Transverse colon (tissue), 4 donors: ENCODE data around the gene ALOX15. TPM values are rescaled to one million over a fixed set of nuclear protein-coding genes. Genes with fewer than 3 reads are reported as not detected.

Experiments
- DNase-seq: peaks from one replicate; pipeline ENCODE4 v3.0.0-alpha.2; 2019
- H3K27ac ChIP-seq, 4 donors: fragments of 200-600 bp; sonication (generic); 2 replicates each; pipeline ENCODE4 v1.5.1; 2016 to 2018; ENCODE audit warnings: inconsistent platforms in 4 of 4
- H3K27me3 ChIP-seq: fragments of 200-600 bp; sonication (generic); 2 replicates; pipeline ENCODE4 v1.5.1; 2017; ENCODE audit warnings: inconsistent platforms
- H3K36me3 ChIP-seq, 4 donors: fragments of 200-600 bp; sonication (generic); 2 replicates each; pipeline ENCODE4 v1.5.1; 2017 to 2019; ENCODE audit warnings: inconsistent platforms in 4 of 4
- H3K4me1 ChIP-seq, 4 donors: fragments of 200-600 bp; sonication (generic); 2 replicates each; pipeline ENCODE4 v1.5.1; 2017 to 2020; ENCODE audit warnings: inconsistent platforms in 4 of 4
- H3K4me3 ChIP-seq, 4 donors: fragments of 200-600 bp; sonication (generic); 1 replicate in 1 of 4; 2 replicates in 3 of 4; pipeline versions ENCODE4 v1.5.1 to v1.6.1; 2017 to 2019; ENCODE audit warnings: inconsistent platforms in 4 of 4
- H3K9me3 ChIP-seq, 2 donors: fragments of 200-600 bp; sonication (generic); 2 replicates each; pipeline ENCODE4 v1.5.1; 2017 to 2019; ENCODE audit warnings: inconsistent platforms in 2 of 2
- CTCF ChIP-seq, 5 experiments: fragments of 200-600 bp in 3 of 5; fragments of 450-650 bp in 2 of 5; sonication (generic) in 3 of 5; IDR thresholded peaks; 1 replicate in 2 of 5; 2 replicates in 3 of 5; pipeline ENCODE4 v1.5.1; 2016 to 2017; ENCODE audit warnings: antibody characterized with exemption in 5 of 5, inconsistent platforms in 3 of 5, mild to moderate bottlenecking in 2 of 5, moderate library complexity in 1 of 5
- EP300 ChIP-seq: sonication (generic); formaldehyde crosslinking; IDR thresholded peaks from one replicate; pipeline ENCODE4 v1.6.1; 2017; ENCODE audit warnings: antibody characterized with exemption, low read depth
- POLR2A ChIP-seq: fragments of 450-650 bp; IDR thresholded peaks from one replicate; pipeline ENCODE4 v1.6.1; 2016; ENCODE audit warnings: antibody characterized with exemption, mild to moderate bottlenecking, moderate library complexity
- POLR2AphosphoS5 ChIP-seq, 3 donors: sonication (generic); formaldehyde crosslinking; IDR thresholded peaks; one replicate each; pipeline ENCODE4 v1.6.1; 2016; ENCODE audit warnings: antibody characterized with exemption in 3 of 3
- WGBS, 2 donors: methylation state at CpG; one replicate each; pipeline ENCODE4 v1.1.5; 2018; ENCODE audit warnings: low coverage in 1 of 2; 5-methylcytosine and 5-hydroxymethylcytosine counted together
- in situ Hi-C, 4 donors: fragments of 200-750 bp; cut with MboI; loops; one replicate each; pipeline versions ENCODE4 v1.15.0 to v1.15.1; 2017; ENCODE audit warnings: low sequenced_read_pairs in 3 of 4, low pct_ligation_motif_present in 1 of 4, low pct_unique_long_range_greater_than_20kb in 1 of 4
- intact Hi-C: fragments of 100-400 bp; cut with DNase I; formaldehyde crosslinking; loops from one replicate; pipeline ENCODE4 v1.15.1; 2023; ENCODE audit warnings: low total_unique reads
- total RNA-seq, 4 donors: library from RNA; depleted of rRNA; stranded (reverse); fragments of >200 nt; gene quantifications; one replicate each; pipeline ENCODE4 v1.1.0, GENCODE V29; 2016

The ALOX15 gene
- total RNA-seq, 4 donors from 2014 or later: 0.41 to 0.48 TPM; not detected in 2

GRCh38 chr17:4594931-4595684 is 46.4 kb downstream of the ALOX15 start:
- no peaks in the 10 kb centered on the region for H3K36me3 ChIP-seq
- no peak overlapping the region for H3K4me3 ChIP-seq
- no peak overlapping the region for H3K27ac ChIP-seq
- in situ Hi-C loops (no loop called here), intact Hi-C loops (loop anchor here (5.0 kb wide), 1 partner anchor 1582 kb away; no protein-coding TSS in a partner anchor)
- no peaks in the 10 kb centered on the region for H3K9me3 ChIP-seq
- 24% methylated on average over 29 of the region's 29 CpGs; no CpG with 5 or more reads in 1 of the 2 donors for WGBS, 2 donors
- H3K27me3 ChIP-seq: no peaks in the 10 kb centered on the region
- peak; percentile 53 for DNase-seq
- peaks cover 0 to 9% (median 0%) of the 10 kb centered on the region in 4 donors for H3K4me1 ChIP-seq
- peak; percentile 25 to 51 (median 33) for TF ChIP-seq CTCF (IDR thresholded peaks at IDR 0.05)
- no peak for TF ChIP-seq POLR2A

- no peaks in the 10 kb centered on the region for H3K36me3 ChIP-seq
- H3K27ac ChIP-seq: no peak overlapping the region
- H3K4me3 ChIP-seq: no peak overlapping the region
- WGBS, 2 donors: 85 to 94% methylated on average over 3 to 7 of the region's 7 CpGs
- H3K27me3 ChIP-seq: no peaks in the 10 kb centered on the region
- DNase-seq: no peak
- H3K9me3 ChIP-seq: no peaks in the 10 kb centered on the region
- in situ Hi-C loops: no loop called here
- TF ChIP-seq POLR2AphosphoS5 (IDR thresholded peaks at IDR 0.05): no peak
- TF ChIP-seq CTCF (IDR thresholded peaks at IDR 0.05): no peak
- no peak for TF ChIP-seq POLR2A
- TF ChIP-seq EP300: no peak
- H3K4me1 ChIP-seq: peaks cover 0 to 7% (median 0%) of the 10 kb centered on the region in 4 donors
- intact Hi-C loops: no loop called here
These were observed 47.1 kb downstream of the ALOX15 start for GRCh38 chr17:4594406-4594805.

- DNase-seq: no peak
- Histone ChIP-seq H3K36me3 (no peaks in the 10 kb centered on the region), H3K9me3 (no peaks in the 10 kb centered on the region), H3K27ac (no peak overlapping the region), H3K27me3 (no peaks in the 10 kb centered on the region), H3K4me1 (peaks cover 0 to 6% (median 0%) of the 10 kb centered on the region in 4 donors), H3K4me3 (no peak overlapping the region)
- WGBS, 2 donors: 85% methylated on average over 14 of the region's 14 CpGs; no CpG with 5 or more reads in 1 of the 2 donors
- TF ChIP-seq POLR2A: no peak
- no peak for TF ChIP-seq EP300
- no peak for TF ChIP-seq POLR2AphosphoS5 (IDR thresholded peaks at IDR 0.05)
- TF ChIP-seq CTCF (IDR thresholded peaks at IDR 0.05): no peak
- intact Hi-C loops (no loop called here), in situ Hi-C loops (no loop called here)
These were observed 48.5 kb downstream of the ALOX15 start for GRCh38 chr17:4593021-4593421.

GRCh38 chr17:4592240-4593005 is 49.1 kb downstream of the ALOX15 start:
- no peak overlapping the region for H3K4me3 ChIP-seq
- in situ Hi-C loops (no loop called here), intact Hi-C loops (no loop called here)
- no peaks in the 10 kb centered on the region for H3K36me3 ChIP-seq
- no peaks in the 10 kb centered on the region for H3K9me3 ChIP-seq
- 87 to 89% methylated on average over 3 to 11 of the region's 11 CpGs for WGBS, 2 donors
- peaks cover 0 to 6% (median 0%) of the 10 kb centered on the region in 4 donors for H3K4me1 ChIP-seq
- no peak for TF ChIP-seq POLR2AphosphoS5 (IDR thresholded peaks at IDR 0.05)
- TF ChIP-seq POLR2A: no peak
- no peak for TF ChIP-seq CTCF (IDR thresholded peaks at IDR 0.05)
- TF ChIP-seq EP300: no peak
- H3K27ac ChIP-seq: no peak overlapping the region
- H3K27me3 ChIP-seq: no peaks in the 10 kb centered on the region
- DNase-seq: no peak
